Mononuclear cell (primary cell): ENCODE results near the gene PRRG4. TPM values are rescaled to one million over a fixed set of nuclear protein-coding genes. Genes with fewer than 3 reads are reported as not detected.

Experiments
- H3K27me3 ChIP-seq: 2 replicates; pipeline ENCODE4 v1.6.0; 2011; ENCODE audit warnings: low read length, control low read depth; ENCODE audit not compliant: insufficient read depth
- H3K4me1 ChIP-seq: 2 replicates; pipeline ENCODE4 v1.5.1; 2011; ENCODE audit warnings: mild to moderate bottlenecking, low read length, control low read depth; ENCODE audit not compliant: insufficient read depth
- H3K4me3 ChIP-seq: 2 replicates; pipeline ENCODE4 v1.5.1; 2011; ENCODE audit warnings: mild to moderate bottlenecking, low read length, moderate library complexity
- H3K9me3 ChIP-seq: 2 replicates; pipeline ENCODE4 v1.5.1; 2011; ENCODE audit warnings: low read depth, mild to moderate bottlenecking, control low read depth, low read length
- total RNA-seq: library from RNA; depleted of rRNA; stranded (reverse); fragments of >200 nt; gene quantifications from one replicate; pipeline ENCODE4 v1.2.3, GENCODE V29; 2012

Gene PRRG4
- total RNA-seq, 1 donor = 2.5 TPM

DNA sequence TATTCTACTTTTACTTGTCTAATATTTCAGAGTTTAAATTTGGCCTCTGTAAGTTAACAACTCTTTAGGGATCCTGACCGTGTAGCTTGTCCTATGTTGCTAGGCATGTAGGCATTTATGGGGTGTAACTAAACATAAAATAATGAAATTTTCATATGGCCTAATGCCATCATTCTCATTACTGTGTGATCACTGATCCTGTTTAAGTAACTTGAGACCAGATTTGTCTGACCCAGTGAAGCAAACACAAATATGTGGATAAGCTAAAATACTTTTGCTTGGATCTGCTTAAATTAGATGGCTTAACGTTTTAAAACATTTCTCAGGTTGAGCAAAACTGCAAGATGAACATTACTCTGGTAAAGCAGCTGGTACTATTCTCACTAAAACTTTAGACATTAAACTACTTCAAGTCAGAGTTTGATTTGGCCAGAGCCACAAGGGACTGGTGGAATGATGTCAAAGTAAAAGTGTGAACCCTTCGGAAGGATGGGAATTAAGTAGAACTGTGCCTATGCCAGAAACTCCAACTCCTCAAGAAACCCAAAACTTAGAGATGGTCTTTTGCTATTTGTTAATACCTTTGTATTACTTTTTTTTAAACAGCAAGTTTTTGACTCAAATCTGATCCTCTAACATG, 75.4 kb downstream of the PRRG4 start:
- no peaks in the 10 kb centered on the region for H3K27me3 ChIP-seq
- no peaks in the 10 kb centered on the region for H3K9me3 ChIP-seq
- no peak overlapping the region for H3K4me3 ChIP-seq
- peaks cover 12% of the 10 kb centered on the region for H3K4me1 ChIP-seq

Other genes with a start within 250 kb of the PRRG4 start
- 466 TPM for gene EIF3M, start 246.1 kb upstream of the PRRG4 start, total RNA-seq
- not detected for gene CCDC73, start 35.3 kb upstream of the PRRG4 start, total RNA-seq
- gene QSER1, start 62.9 kb downstream of the PRRG4 start, total RNA-seq = 14.8 TPM
- 1.6 TPM for gene DEPDC7, start 186.0 kb downstream of the PRRG4 start, total RNA-seq
- 9.2 TPM for gene TCP11L1, start 209.6 kb downstream of the PRRG4 start, total RNA-seq